Adrenal gland (tissue), 12 donors: ENCODE data around the gene CMTM1. TPM values are rescaled to one million over a fixed set of nuclear protein-coding genes. Genes with fewer than 3 reads are reported as not detected.

Experiments used
- DNase-seq, 7 donors: peaks; one replicate each; pipeline ENCODE4 v3.0.0-alpha.2; 2019 to 2020
- H3K27ac ChIP-seq, 5 donors: fragments of 200-600 bp; sonication (generic) in 4 of 5; 1 replicate in 3 of 5; 2 replicates in 2 of 5; pipeline versions ENCODE4 v1.5.1 to v1.8.0; 2016 to 2020; ENCODE audit warnings: mild to moderate bottlenecking in 1 of 5
- H3K27me3 ChIP-seq: fragments of 200-600 bp; 2 replicates; pipeline ENCODE4 v1.8.0; 2021
- H3K36me3 ChIP-seq, 2 donors: fragments of 200-600 bp; replicated peaks in 1 of 2; 1 replicate in 1 of 2; 2 replicates in 1 of 2; pipeline versions ENCODE4 v1.5.1 to v1.8.0; 2018 to 2022
- H3K4me1 ChIP-seq, 2 donors: fragments of 200-600 bp; replicated peaks in 1 of 2; 1 replicate in 1 of 2; 2 replicates in 1 of 2; pipeline versions ENCODE4 v1.5.1 to v1.8.0; 2018 to 2021
- H3K4me3 ChIP-seq, 4 donors: fragments of 200-600 bp; sonication (generic) in 3 of 4; one replicate each; pipeline ENCODE4 v1.5.1; 2016 to 2018
- H3K9me3 ChIP-seq, 3 donors: fragments of 200-600 bp; sonication (generic) in 1 of 3; replicated peaks in 1 of 3; 1 replicate in 2 of 3; 2 replicates in 1 of 3; pipeline versions ENCODE4 v1.5.1 to v1.8.0; 2016 to 2021
- CTCF ChIP-seq, 6 experiments: fragments of 450-650 bp in 4 of 6; fragments of 200-600 bp in 2 of 6; sonication (generic) in 1 of 6; IDR thresholded peaks; 1 replicate in 5 of 6; 2 replicates in 1 of 6; pipeline versions ENCODE4 v1.5.1 to v1.8.0; 2016 to 2021; ENCODE audit warnings: antibody characterized with exemption in 6 of 6, mild to moderate bottlenecking in 2 of 6, moderate library complexity in 1 of 6
- POLR2A ChIP-seq, 2 donors: fragments of 450-650 bp; IDR thresholded peaks; one replicate each; pipeline ENCODE4 v1.6.1; 2017; ENCODE audit warnings: antibody characterized with exemption in 2 of 2, mild to moderate bottlenecking in 2 of 2, moderate library complexity in 1 of 2
- WGBS, 4 donors: extraction: QIAGEN DNeasy Blood & Tissue Kit in 2 of 4; methylation state at CpG; one replicate each; pipeline versions ENCODE4 v1.1.5 to v1.1.7; 2013 to 2017; 5-methylcytosine and 5-hydroxymethylcytosine counted together
- intact Hi-C, 2 donors: fragments of 100-400 bp; cut with DNase I; formaldehyde crosslinking; loops; one replicate each; pipeline versions ENCODE4 v1.14.1 to v1.15.0; 2022 to 2023
- polyA plus RNA-seq, 3 donors: library from polyadenylated mRNA; stranded (reverse); fragments of 200-250 nt in 2 of 3; fragments of 350-450 nt in 1 of 3; fragmentation: Illumina TruSeq in 1 of 3; extraction: RNeasy Lipid Tissue Mini Kit (QIAGEN cat#74804) in 1 of 3; gene quantifications; one replicate each; pipeline ENCODE4 v1.2.3, GENCODE V29; 2013 to 2014
- total RNA-seq, 9 donors: library from RNA; depleted of rRNA in 4 of 9; stranded (reverse); fragments of >200 nt in 4 of 9; fragments of 120-200 nt in 1 of 9; fragmentation: NEBNext Ultra II Directional in 1 of 9; extraction: Animal tissue kit (Norgen Biotek cat#: 25700) in 1 of 9; gene quantifications; one replicate each; pipeline versions ENCODE4 v1.1.0 to v1.2.4, GENCODE V29; 2013 to 2023
- donor health status: healthy with polysubstance abuse.
- donor health status: Bipolar disorder and iron deficiency.
- donor health status: DM: yes; HTN: yes; CAD: no.
- donor health status: DM: no; HTN: no; CAD: no.
- donor health status: DM: no; HTN: no; CAD: no.
- donor health status: DM: yes; HTN: yes; CAD: no.

Gene CMTM1
- total and polyA plus RNA-seq, 12 donors: 0.34 to 9.1 (median 2.7) TPM; not detected in 1

- 86 to 100% (median 87%) methylated on average over 3 to 5 of the region's 5 CpGs for WGBS, 4 donors
- Histone ChIP-seq H3K9me3 (no peaks in the 10 kb centered on the region), H3K36me3 (no peaks in the 10 kb centered on the region), H3K4me1 (peaks cover 47 to 76% of the 10 kb centered on the region in 2 donors), H3K27me3 (no peaks in the 10 kb centered on the region), H3K27ac (peak overlapping the region in 4 of 5 donors; percentile 22 to 97 (median 58)), H3K4me3 (no peak overlapping the region)
- intact Hi-C loops: no loop called here
- DNase-seq: no peak
- TF ChIP-seq CTCF (IDR thresholded peaks at IDR 0.05): no peak
Measured at GRCh38 chr16:66521252-66521713, 45.0 kb upstream of the CMTM1 start.

- intact Hi-C loops: no loop called here
Measured at GRCh38 chr16:66521951-66522771, 44.1 kb upstream of the CMTM1 start.

GRCh38 chr16:66522816-66523590, 43.2 kb upstream of the CMTM1 start:
- Histone ChIP-seq H3K27me3 (no peaks in the 10 kb centered on the region), H3K4me1 (peaks cover 33 to 61% of the 10 kb centered on the region in 2 donors), H3K9me3 (no peaks in the 10 kb centered on the region), H3K36me3 (peaks cover 0 to 14% of the 10 kb centered on the region in 2 donors), H3K27ac (peak overlapping the region in 3 of 5 donors; percentile 3 to 97 (median 50)), H3K4me3 (no peak overlapping the region)
- DNase-seq: peak in 1 of 7 donors; percentile 39
- intact Hi-C loops: no loop called here
- TF ChIP-seq CTCF (IDR thresholded peaks at IDR 0.05): no peak
- TF ChIP-seq POLR2A (IDR thresholded peaks at IDR 0.05): no peak
- 77 to 85% (median 82%) methylated on average over 8 to 11 of the region's 11 CpGs for WGBS, 4 donors

More at GRCh38 chr16:66521951-66522771, 44.1 kb upstream of the CMTM1 start:
- WGBS, 4 donors: 64 to 75% (median 69%) methylated on average over 16 to 17 of the region's 17 CpGs
- H3K27ac ChIP-seq: peak overlapping the region in 3 of 5 donors; percentile 33 to 97 (median 84)
- DNase-seq: peak in 4 of 7 donors; percentile 35 to 54 (median 44)
- H3K9me3 ChIP-seq: no peaks in the 10 kb centered on the region
- H3K27me3 ChIP-seq: no peaks in the 10 kb centered on the region
- no peak overlapping the region for H3K4me3 ChIP-seq
- peaks cover 0 to 6% of the 10 kb centered on the region in 2 donors for H3K36me3 ChIP-seq
- TF ChIP-seq CTCF (IDR thresholded peaks at IDR 0.05): no peak
- TF ChIP-seq POLR2A (IDR thresholded peaks at IDR 0.05): no peak
- H3K4me1 ChIP-seq: peaks cover 41 to 69% of the 10 kb centered on the region in 2 donors

- WGBS, 4 donors: 60 to 64% (median 62%) methylated on average over 5 to 9 of the region's 9 CpGs
- TF ChIP-seq CTCF (IDR thresholded peaks at IDR 0.05) (no peak), POLR2A (IDR thresholded peaks at IDR 0.05) (no peak)
- Histone ChIP-seq H3K9me3 (no peaks in the 10 kb centered on the region), H3K36me3 (peaks cover 0 to 23% of the 10 kb centered on the region in 2 donors), H3K4me1 (peaks cover 29 to 52% of the 10 kb centered on the region in 2 donors), H3K27ac (peak overlapping the region in 2 of 5 donors; percentile 50 to 97), H3K27me3 (no peaks in the 10 kb centered on the region), H3K4me3 (no peak overlapping the region)
- intact Hi-C loops: no loop called here
- DNase-seq: peak in 1 of 7 donors; percentile 51
Measured at GRCh38 chr16:66523861-66524354, 42.3 kb upstream of the CMTM1 start.
